Fibroblast of villous mesenchyme (primary cell): ENCODE measurements around the gene RYR2. TPM values are rescaled to one million over a fixed set of nuclear protein-coding genes. Genes with fewer than 3 reads are reported as not detected.

Source experiments
- DNase-seq: peaks from one replicate; pipeline ENCODE4 v3.0.0-alpha.2; 2010; ENCODE audit warnings: low read depth
- H3K4me3 ChIP-seq: 2 replicates; pipeline ENCODE4 v1.5.1; 2011; ENCODE audit warnings: low read depth, mild to moderate bottlenecking, low read length
- total RNA-seq: library from RNA; depleted of rRNA; stranded (reverse); fragments of >200 nt; gene quantifications from 2 replicates; pipeline ENCODE4 v1.2.3, GENCODE V29; 2012
- TF ChIP-seq, protein P1 (sequence below): IDR thresholded peaks from 2 replicates; pipeline ENCODE4 v1.5.1; 2012; ENCODE audit warnings: low read depth, mild to moderate bottlenecking, low read length; ENCODE audit not compliant: insufficient read depth

The RYR2 gene
- total RNA-seq, 1 donor, result not detected

DNA sequence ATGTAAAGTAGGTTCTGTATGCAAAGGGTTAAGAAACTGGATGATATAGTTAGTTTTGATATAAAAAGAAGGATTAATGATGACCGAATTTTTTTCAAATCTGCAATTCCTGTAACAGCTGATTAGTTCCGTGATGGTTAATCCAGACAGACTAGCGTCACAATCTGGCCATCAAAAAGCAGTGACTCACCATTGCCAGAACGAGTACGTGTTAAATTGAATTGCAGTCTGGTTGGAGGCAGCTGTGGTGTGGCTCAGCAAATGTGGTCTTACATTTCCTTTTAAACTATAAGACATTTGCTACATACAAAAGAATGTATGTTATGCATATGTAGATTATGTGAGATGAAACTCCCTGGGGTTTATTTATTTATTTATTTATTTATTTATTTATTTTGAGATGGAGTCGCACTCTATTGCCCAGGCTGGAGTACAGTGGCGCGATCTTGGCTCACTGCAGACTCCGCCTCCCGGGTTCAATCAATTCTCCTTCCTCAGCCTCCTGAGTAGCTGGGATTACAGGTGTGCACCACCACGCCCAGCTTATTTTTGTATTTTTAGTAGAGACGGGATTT lies 139.8 kb downstream of the RYR2 start:
- TF ChIP-seq, protein P1, sequence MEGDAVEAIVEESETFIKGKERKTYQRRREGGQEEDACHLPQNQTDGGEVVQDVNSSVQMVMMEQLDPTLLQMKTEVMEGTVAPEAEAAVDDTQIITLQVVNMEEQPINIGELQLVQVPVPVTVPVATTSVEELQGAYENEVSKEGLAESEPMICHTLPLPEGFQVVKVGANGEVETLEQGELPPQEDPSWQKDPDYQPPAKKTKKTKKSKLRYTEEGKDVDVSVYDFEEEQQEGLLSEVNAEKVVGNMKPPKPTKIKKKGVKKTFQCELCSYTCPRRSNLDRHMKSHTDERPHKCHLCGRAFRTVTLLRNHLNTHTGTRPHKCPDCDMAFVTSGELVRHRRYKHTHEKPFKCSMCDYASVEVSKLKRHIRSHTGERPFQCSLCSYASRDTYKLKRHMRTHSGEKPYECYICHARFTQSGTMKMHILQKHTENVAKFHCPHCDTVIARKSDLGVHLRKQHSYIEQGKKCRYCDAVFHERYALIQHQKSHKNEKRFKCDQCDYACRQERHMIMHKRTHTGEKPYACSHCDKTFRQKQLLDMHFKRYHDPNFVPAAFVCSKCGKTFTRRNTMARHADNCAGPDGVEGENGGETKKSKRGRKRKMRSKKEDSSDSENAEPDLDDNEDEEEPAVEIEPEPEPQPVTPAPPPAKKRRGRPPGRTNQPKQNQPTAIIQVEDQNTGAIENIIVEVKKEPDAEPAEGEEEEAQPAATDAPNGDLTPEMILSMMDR, result no peak
- DNase-seq, result peak; percentile 3
- H3K4me3 ChIP-seq, result no peak overlapping the region

DNA sequence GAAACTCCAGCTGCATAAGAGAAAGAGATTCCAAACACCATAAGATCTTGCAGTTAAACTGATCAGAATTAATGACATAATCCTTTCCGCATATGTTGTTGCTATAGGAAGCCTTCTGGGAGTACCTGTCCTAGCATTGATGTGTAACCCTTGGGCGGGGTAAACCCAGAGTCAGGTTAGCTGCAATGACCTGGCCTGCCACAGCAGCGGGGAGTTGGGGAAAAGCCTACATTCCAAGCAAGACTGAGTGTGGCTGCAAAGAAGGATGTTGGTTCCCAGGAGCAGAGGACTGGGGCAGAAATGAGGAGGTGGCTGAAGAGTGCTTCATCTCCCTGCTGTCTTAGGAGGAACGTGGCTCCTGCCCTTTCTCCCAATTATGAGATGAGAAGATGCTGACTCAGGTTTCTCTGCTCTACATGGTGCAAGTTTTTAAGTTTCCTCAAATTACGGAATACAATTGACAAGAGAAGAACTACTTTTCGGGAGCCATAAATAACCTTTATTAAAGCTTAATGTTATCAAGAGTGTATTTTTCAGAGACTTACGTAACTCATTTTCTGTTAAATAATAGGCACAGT lies 142.1 kb downstream of the RYR2 start:
- no peak for DNase-seq
- TF ChIP-seq, protein P1, result no peak
- H3K4me3 ChIP-seq, result no peak overlapping the region

DNA sequence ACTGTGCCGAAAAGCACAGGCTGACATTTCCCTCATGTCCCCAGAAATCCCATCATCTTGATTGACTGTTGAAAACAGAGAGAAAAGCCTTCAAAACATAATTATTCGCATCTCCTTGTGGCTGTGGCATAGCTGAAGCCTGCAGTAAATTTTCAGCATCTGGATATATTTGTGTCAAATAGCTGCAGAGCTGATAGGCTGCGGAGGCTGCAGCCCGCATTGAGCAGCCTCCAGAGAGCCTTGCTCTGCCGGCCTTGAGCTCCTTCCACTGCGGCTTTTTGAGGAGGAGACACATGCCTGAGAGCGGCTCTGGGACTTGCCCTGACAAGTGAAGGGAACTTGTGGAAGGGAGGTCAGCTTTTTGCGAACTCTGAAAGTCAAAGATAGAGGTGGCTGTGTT lies 144.7 kb downstream of the RYR2 start:
- no peak for DNase-seq
- TF ChIP-seq, protein P1, result no peak
- no peak overlapping the region for H3K4me3 ChIP-seq

- no peak overlapping the region for H3K4me3 ChIP-seq
- no peak for DNase-seq
- TF ChIP-seq, protein P1, result no peak
Observed at GRCh38 chr1:237187842-237188241, 145.9 kb downstream of the RYR2 start.

- no peak for DNase-seq
- H3K4me3 ChIP-seq, result no peak overlapping the region
- TF ChIP-seq, protein P1, result no peak
Observed at GRCh38 chr1:237191403-237191802, 149.4 kb downstream of the RYR2 start.

GRCh38 chr1:237197470-237198425 lies 155.8 kb downstream of the RYR2 start:
- DNase-seq, result peak; percentile 1
- H3K4me3 ChIP-seq, result no peak overlapping the region
- TF ChIP-seq, protein P1, result no peak
